HG02885 (cell line): ENCODE measurements around the gene CFAP92.
"Not testable (repeated sequence)": the region's sequence is repeated elsewhere in the genome, so short reads cannot be mapped to it uniquely, and the experiment has no call there.

Experiments used
- ATAC-seq: cut with Tn5 transposase; IDR thresholded peaks from one replicate; pipeline ENCODE4 v1.9.1; 2021; ENCODE audit warnings: mild to moderate bottlenecking; ENCODE audit not compliant: unreplicated experiment, poor library complexity

Gene CFAP92

DNA sequence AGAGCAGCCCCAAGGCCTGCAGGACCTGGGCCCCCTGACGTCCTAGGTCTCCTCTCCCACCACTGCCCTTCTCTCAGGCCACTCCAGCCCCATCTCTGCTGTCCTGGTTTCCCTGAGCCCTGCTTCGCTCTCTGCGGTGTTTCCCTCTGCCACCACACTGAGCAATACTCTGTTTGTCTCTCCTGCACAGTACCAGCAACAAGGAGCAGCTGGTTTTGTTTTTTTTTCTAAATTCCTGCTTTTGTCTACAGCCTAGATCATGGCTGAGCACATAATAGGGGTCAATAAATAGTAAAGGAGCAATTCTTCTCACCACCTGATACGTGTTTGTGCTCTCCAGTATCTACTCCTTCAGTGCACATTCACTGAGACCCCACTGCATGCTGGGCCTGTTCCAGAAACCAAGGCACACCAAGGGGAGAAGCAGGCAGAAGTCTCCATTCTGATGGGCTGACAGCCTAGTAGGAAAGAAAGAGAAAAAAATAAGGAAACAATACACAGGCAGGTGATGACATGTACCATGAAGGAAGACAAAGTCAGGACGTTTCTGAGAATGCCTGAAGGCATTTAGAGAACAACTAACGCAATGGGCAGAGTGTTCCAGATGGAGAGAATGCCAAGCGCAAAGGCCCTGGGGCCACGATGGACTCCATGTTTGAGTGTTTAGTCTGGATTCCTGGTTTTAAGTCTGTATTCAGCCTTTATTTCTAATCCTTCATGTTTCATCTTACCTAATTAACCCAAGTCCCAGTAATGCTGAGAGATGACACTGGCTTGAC is 120.4 kb downstream of the CFAP92 start:
- ATAC-seq, result no peak

DNA sequence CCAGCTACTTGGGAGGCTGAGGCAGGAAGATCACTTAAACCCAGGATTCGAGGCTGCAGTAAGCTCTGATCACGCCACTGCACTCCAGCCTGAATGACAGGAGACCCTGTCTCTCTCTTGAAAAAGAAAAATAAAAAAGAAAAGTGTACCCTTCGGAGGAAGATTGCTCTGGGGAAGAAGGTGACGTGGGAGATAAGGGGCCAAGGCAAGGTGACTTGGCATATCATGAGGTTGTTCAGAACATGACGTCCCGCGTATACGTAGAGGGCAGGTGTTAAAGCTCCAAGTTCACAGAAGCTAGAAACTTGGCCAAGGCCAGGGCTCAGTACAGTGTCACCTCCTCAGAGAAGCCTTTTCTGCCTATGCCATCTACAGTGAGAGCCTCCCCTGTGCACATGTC is 121.1 kb downstream of the CFAP92 start:
- ATAC-seq, result no peak

- ATAC-seq, result no peak
Observed at GRCh38 chr3:128872282-128872681, 121.6 kb downstream of the CFAP92 start.

GRCh38 chr3:128870347-128870746 is 123.5 kb downstream of the CFAP92 start:
- no peak for ATAC-seq

DNA sequence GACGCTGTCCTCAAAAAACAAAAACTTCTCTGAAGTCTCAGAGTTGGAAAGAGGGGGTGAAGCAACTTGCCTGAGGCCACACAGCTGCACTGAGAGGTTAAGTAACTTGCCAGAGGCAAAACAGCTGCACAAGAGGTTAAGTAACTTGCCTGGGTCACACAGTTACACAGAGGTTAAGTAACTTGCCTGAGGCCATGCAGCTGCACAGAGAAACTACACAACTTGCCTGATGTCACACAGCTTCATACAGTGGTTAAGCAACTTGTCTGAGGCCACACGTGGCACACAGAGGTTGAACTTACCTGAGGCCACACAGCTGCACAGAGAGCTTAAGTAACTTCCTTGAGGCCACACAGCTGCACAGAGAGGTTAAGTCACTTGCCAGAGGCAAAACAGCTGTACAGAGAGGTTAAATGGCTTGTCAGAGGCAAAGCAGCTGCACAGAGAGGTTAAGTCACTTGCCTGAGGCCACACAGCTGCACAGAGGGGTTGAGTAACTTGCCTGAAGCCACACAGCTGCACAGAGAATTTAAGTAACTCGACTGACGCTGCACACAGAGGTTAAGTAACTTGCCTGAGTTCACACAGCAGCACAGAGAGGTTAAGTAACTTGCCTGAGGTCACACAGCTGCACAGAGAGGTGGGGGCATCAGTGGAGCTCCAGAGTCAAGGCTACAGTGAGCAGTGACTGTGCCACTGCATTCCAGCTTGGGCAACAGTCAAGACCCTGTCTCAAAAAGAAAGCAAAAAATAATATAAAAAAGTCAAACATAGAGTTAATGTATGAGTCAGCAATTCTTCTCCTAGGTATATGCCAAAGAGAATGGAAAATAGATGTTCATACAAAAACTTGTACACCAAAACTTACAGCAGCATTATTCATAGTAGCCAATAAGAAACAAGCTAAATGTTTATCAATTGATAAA is 126.4 kb downstream of the CFAP92 start:
- no peak for ATAC-seq

- ATAC-seq, result not testable (repeated sequence)
Observed at GRCh38 chr3:128864849-128865804, 128.7 kb downstream of the CFAP92 start.

GRCh38 chr3:128864351-128864811 is 129.5 kb downstream of the CFAP92 start:
- ATAC-seq, result no peak

DNA sequence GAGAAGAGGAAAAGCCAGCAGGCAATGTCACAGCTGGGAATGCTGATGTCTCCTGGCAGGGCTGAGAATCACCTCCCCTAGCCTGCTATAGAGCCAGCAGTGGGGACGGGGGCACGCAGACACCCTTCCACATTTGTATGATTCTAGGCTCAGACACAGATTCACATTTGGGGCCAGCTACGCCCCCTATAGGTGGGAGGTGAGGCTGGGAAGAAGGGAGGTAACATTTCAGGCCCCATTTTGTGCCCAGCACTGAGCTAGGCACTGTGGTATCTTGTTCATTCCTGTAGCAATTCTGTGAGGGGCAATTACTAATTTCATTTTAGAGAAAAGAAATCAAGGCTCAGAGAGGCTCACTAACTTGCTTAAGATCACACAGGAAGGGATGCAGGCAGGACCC is 130.3 kb downstream of the CFAP92 start:
- no peak for ATAC-seq

DNA sequence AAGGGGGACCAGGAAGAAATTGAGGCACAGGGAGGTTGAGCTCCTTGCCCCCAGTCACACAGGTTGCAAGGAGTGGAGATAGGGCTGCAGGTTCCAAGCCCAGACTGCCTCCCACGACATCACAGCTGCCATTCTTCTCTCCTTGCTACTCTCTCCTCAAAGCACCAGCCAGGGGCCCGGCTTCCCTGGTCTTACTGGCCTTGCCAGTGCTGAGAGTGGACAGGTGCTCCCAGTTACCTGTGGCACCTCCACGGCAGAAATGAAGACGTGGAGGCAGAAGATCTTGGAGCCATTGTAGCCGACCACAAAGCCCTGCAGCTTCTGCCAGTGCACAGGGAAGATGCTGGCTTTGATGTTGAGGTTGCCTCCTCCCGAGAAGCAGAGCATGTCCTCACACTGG is 132.4 kb downstream of the CFAP92 start:
- no peak for ATAC-seq
